Effector memory CD8-positive, alpha-beta T cell (primary cell): ENCODE data around the gene C10orf90.

Experiments used
- ATAC-seq: fragments of 150-1000 bp; cut with Tn5 transposase; replicated peaks from 2 replicates; pipeline ENCODE4 v1.10.0; 2021; ENCODE audit warnings: mild to moderate bottlenecking, moderate library complexity
- DNase-seq, 3 experiments: peaks; one replicate each; pipeline ENCODE4 v3.0.0; 2021
- H3K27ac Mint-ChIP-seq, 2 donors: one replicate each; pipeline ENCODE4 v1.8.0; 2022; ENCODE audit warnings: mild to moderate bottlenecking in 2 of 2, mixed read lengths in 2 of 2, moderate library complexity in 2 of 2
- H3K27me3 Mint-ChIP-seq, 2 donors: one replicate each; pipeline ENCODE4 v1.8.0; 2022; ENCODE audit warnings: mixed read lengths in 2 of 2
- H3K36me3 Mint-ChIP-seq: one replicate; pipeline ENCODE4 v1.8.0; 2022; ENCODE audit warnings: mild to moderate bottlenecking, moderate library complexity, mixed read lengths; ENCODE audit not compliant: insufficient read depth
- H3K4me1 Mint-ChIP-seq, 2 donors: one replicate each; pipeline ENCODE4 v1.8.0; 2022; ENCODE audit warnings: low read depth in 2 of 2, mixed read lengths in 2 of 2
- H3K4me3 Mint-ChIP-seq, 2 donors: one replicate each; pipeline ENCODE4 v1.8.0; 2022; ENCODE audit warnings: mild to moderate bottlenecking in 2 of 2, mixed read lengths in 2 of 2, moderate library complexity in 2 of 2
- H3K9me3 Mint-ChIP-seq, 2 donors: one replicate each; pipeline ENCODE4 v1.8.0; 2022; ENCODE audit warnings: mixed read lengths in 2 of 2

C10orf90 gene

DNA sequence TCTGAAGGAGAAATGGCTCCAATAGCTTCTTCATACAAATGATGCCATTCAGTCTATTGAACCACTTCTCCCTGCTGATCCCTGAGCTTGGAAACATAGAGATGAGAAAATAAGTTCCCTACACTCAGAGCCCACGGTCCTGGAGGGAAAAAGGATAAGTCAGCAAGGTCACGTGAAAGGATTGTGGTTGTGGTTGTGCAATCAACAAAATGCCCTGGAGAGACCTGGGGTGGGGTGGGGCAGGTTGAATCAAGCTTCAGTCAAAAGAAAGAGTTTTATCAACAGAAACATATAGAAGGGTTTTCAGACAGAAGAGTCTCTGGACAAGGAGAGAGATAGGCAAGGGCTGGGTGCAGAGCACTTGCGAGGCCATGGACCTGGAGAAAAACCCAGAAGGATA lies 30.1 kb downstream of the C10orf90 start:
- H3K27me3 Mint-ChIP-seq: no peaks in the 10 kb centered on the region
- no peak overlapping the region for H3K4me3 Mint-ChIP-seq
- H3K36me3 Mint-ChIP-seq: no peaks in the 10 kb centered on the region
- no peak overlapping the region for H3K27ac Mint-ChIP-seq
- ATAC-seq: no peak
- DNase-seq: no peak
- H3K4me1 Mint-ChIP-seq: peaks cover 0 to 8% of the 10 kb centered on the region in 2 donors
- H3K9me3 Mint-ChIP-seq: peaks cover 15 to 17% of the 10 kb centered on the region in 2 donors

DNA sequence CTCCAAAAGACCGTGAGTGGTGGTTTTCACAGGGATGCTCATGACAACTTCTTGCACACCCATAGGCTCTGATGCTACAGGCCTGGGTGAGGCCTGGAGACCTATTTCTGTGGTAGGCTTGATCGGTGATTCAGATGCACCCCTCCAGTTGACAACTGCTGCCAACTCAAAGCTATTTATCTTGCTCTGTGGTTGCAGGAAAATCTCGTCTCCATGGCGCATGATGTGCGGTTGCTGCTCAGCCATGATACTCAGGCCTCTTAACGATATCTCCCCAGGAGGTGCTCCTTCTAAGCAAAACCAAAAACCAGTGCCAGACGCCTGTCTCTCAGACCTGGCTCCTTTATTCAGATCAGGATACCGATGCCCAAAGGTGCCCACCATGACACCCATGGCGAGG lies 31.4 kb downstream of the C10orf90 start:
- H3K36me3 Mint-ChIP-seq: no peaks in the 10 kb centered on the region
- ATAC-seq: no peak
- no peak overlapping the region for H3K27ac Mint-ChIP-seq
- DNase-seq: no peak
- no peaks in the 10 kb centered on the region for H3K27me3 Mint-ChIP-seq
- H3K4me1 Mint-ChIP-seq: peaks cover 0 to 8% of the 10 kb centered on the region in 2 donors
- H3K9me3 Mint-ChIP-seq: peaks cover 15 to 16% of the 10 kb centered on the region in 2 donors
- H3K4me3 Mint-ChIP-seq: no peak overlapping the region

DNA sequence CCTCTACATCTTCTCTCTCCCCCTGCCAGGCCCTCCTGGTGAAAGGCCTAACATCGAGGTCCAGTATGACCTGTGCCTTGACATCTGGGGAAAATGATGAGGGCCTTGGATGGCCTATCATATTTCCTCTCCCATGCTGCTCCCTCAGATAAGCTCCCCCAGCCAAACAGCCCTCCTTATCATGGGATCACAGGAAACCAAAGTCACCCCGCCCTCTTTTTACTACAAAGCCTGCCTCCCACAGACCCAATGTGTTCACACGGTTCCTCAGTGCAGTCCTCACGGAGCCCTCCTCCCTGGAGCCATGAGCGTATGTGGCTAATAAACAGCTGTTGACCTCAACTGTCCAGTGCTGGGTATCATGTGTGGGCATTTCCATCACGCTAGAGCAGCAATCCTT lies 32.0 kb downstream of the C10orf90 start:
- H3K4me1 Mint-ChIP-seq: peaks cover 0 to 8% of the 10 kb centered on the region in 2 donors
- no peaks in the 10 kb centered on the region for H3K36me3 Mint-ChIP-seq
- peaks cover 15% of the 10 kb centered on the region in 2 donors for H3K9me3 Mint-ChIP-seq
- no peak overlapping the region for H3K27ac Mint-ChIP-seq
- DNase-seq: no peak
- H3K27me3 Mint-ChIP-seq: no peaks in the 10 kb centered on the region
- no peak overlapping the region for H3K4me3 Mint-ChIP-seq
- ATAC-seq: no peak

DNA sequence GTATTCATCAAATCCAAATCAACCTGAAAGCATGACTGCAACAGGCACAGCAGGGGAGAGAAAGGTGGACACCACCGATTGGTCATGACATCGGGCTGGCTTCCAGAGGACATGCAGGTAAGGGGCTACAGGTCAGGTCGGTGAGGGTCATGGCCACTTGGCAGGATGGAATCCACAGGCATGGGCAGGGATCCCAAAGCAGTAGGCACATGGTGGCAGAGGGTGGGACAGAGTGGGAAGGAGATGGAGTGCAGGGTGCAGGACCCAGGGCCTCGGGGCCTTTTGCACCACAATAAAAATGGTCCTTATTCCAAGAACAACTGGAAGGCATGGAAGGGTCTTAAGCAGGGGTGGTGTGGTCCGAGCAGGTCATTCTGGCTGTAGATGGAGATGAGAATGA lies 33.0 kb downstream of the C10orf90 start:
- peaks cover 0 to 8% of the 10 kb centered on the region in 2 donors for H3K4me1 Mint-ChIP-seq
- no peaks in the 10 kb centered on the region for H3K27me3 Mint-ChIP-seq

DNA sequence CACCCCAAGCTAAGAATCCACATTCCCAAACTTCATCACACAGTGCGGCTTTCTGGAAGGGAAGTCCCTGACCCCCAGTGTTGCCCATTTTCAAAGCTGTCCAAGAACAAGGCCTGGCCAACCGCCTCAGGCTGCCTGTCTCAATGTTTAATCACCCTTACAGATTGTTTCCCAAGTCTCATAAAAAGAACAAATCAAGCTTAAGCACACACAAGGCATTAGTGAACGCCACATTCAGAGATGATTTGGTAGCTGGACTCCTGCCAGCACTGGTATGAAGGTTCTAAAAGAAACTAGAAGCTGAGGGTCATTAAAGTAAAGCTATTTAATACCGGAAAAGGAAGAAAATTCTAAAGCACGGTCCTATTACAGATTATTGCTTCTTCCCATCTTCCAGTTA lies 35.6 kb downstream of the C10orf90 start:
- no peak for DNase-seq
- peaks cover 9 to 12% of the 10 kb centered on the region in 2 donors for H3K9me3 Mint-ChIP-seq
- H3K4me1 Mint-ChIP-seq: peaks cover 0 to 8% of the 10 kb centered on the region in 2 donors
- peaks cover 0 to 6% of the 10 kb centered on the region in 2 donors for H3K27me3 Mint-ChIP-seq
- no peak for ATAC-seq
- H3K27ac Mint-ChIP-seq: no peak overlapping the region
- H3K4me3 Mint-ChIP-seq: no peak overlapping the region
- H3K36me3 Mint-ChIP-seq: no peaks in the 10 kb centered on the region

More for the DNA sequence above, 33.0 kb downstream of the C10orf90 start:
- H3K36me3 Mint-ChIP-seq: no peaks in the 10 kb centered on the region
- ATAC-seq (no peak), DNase-seq (no peak)
- peaks cover 10% of the 10 kb centered on the region in 2 donors for H3K9me3 Mint-ChIP-seq
- H3K4me3 Mint-ChIP-seq: no peak overlapping the region
- H3K27ac Mint-ChIP-seq: no peak overlapping the region

DNA sequence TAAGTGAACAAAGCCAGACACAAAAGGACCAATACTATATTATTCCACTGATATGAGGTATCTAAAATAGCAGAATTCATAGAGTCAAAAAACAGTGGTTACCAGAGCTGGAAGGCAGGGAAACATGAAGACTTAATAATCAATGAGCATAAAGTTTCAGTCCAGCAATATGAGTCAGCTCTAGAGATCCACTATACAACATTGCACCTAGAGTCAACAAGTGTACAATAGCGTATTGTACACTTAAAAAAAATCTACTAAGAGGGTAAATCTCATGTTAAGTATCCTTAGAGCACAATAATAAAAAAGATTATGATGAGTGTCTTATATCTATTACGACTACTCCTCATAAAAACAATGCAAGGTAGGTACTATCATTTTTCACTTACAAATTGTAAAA lies 36.1 kb downstream of the C10orf90 start:
- no peak for DNase-seq
- Mint-ChIP-seq H3K9me3 (peaks cover 9 to 12% of the 10 kb centered on the region in 2 donors), H3K4me1 (peaks cover 0 to 8% of the 10 kb centered on the region in 2 donors), H3K4me3 (no peak overlapping the region), H3K36me3 (no peaks in the 10 kb centered on the region), H3K27me3 (peaks cover 0 to 6% of the 10 kb centered on the region in 2 donors), H3K27ac (no peak overlapping the region)
- ATAC-seq: no peak

DNA sequence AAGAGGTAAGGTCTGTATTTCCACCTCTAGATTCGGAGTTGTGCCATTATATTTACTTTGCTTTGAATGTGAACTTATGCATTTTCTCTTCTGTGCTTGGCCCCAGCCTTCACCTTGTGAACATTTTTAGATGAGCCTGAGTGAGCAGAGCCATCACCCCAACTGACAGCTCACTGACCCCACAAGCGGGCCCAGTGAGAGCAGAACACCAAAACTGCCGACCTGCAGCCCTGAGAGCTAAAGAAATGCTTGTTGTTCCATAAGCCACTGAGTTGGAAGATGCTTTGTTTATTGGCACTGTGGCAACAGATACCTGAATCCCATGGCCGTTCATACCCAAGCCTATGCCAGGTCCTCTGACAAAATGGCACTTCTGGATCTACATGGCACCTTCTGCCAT lies 37.8 kb downstream of the C10orf90 start:
- Mint-ChIP-seq H3K9me3 (peaks cover 0 to 8% of the 10 kb centered on the region in 2 donors), H3K27me3 (peaks cover 0 to 6% of the 10 kb centered on the region in 2 donors), H3K27ac (no peak overlapping the region), H3K4me1 (peaks cover 0 to 1% of the 10 kb centered on the region in 2 donors), H3K36me3 (no peaks in the 10 kb centered on the region), H3K4me3 (no peak overlapping the region)
- DNase-seq: no peak
- no peak for ATAC-seq

DNA sequence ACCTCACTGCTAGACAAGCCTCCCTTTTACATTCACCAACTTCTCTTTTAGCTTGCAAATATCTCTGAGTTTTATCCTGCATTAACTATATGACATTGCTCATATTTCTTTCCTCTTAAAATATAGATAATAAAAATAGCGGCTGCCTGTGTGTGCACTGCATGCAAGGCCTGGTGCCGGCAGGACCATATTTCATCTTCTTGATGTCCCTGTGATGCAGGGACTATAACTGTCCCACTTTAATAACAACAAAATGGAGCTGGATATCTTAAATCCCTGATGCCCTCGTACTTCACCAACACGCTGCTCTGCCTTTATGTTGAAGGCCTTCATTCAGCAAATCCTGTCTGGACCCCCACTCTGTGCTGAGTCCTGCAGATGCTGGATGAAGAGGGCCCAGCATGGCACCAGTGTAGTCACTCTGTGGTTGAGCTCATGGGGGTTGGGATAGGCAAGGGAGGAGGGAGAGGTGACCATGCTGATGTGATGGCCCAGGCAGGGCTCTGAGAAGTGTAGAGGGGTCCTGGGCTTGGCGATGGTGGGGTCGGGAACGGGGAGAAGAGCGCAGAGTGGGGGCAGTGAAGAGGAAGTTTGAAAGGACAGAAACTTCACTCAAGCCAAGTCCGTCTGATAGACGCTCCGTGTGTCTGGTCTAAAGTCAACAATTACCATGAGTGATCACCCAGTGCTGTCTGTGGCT lies 40.4 kb downstream of the C10orf90 start:
- ATAC-seq: no peak
- no peak overlapping the region for H3K27ac Mint-ChIP-seq
- no peaks in the 10 kb centered on the region for H3K36me3 Mint-ChIP-seq
- DNase-seq: no peak
- H3K4me1 Mint-ChIP-seq: no peaks in the 10 kb centered on the region
- H3K4me3 Mint-ChIP-seq: no peak overlapping the region
- H3K9me3 Mint-ChIP-seq: peaks cover 0 to 6% of the 10 kb centered on the region in 2 donors
- peaks cover 0 to 6% of the 10 kb centered on the region in 2 donors for H3K27me3 Mint-ChIP-seq

DNA sequence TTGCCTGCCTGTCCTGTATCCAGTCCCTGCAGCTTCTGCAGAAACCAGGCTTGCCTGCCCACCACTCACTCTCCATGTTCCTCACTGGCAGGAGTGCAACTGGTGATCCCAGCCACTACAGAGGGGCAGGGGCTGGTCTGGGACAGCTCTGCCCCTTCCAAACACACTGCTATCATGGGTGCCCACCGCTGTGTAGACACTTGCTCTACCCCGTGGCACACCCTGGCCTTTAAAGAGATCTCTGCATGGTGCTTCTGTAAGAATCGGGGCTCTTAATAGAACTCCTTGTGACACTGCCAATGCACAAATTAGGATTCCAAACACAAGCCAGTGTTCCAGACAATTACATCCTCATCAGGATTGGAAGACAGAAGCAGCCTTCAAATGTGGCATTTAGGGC lies 41.7 kb downstream of the C10orf90 start:
- no peak overlapping the region for H3K4me3 Mint-ChIP-seq
- no peak for ATAC-seq
- no peak overlapping the region for H3K27ac Mint-ChIP-seq
- H3K4me1 Mint-ChIP-seq: no peaks in the 10 kb centered on the region
- no peaks in the 10 kb centered on the region for H3K36me3 Mint-ChIP-seq
- peaks cover 0 to 6% of the 10 kb centered on the region in 2 donors for H3K9me3 Mint-ChIP-seq
- H3K27me3 Mint-ChIP-seq: peaks cover 0 to 6% of the 10 kb centered on the region in 2 donors
- DNase-seq: no peak

DNA sequence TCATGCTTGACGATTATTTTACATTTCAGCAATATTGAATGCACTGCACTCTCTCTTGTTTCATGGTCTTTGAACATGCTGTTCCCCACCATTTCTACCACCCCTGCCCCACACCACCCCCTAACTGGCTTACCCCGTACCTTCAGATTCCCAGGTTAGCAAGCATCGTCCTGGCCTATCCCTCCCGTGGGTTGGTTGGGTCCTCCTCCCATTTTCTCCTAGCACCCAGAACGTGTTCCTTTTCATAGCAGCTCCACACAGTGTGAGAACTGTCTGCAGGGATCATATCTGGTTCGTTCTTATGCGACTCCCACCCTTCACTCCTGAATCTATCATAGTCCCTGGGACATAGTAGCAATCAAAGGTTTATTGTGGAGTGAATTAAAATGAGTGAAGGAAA lies 48.6 kb downstream of the C10orf90 start:
- H3K27me3 Mint-ChIP-seq: no peaks in the 10 kb centered on the region
- no peak overlapping the region for H3K4me3 Mint-ChIP-seq
- H3K27ac Mint-ChIP-seq: no peak overlapping the region
- no peak for DNase-seq
- ATAC-seq: no peak
- no peaks in the 10 kb centered on the region for H3K4me1 Mint-ChIP-seq
- no peaks in the 10 kb centered on the region for H3K36me3 Mint-ChIP-seq
- no peaks in the 10 kb centered on the region for H3K9me3 Mint-ChIP-seq

DNA sequence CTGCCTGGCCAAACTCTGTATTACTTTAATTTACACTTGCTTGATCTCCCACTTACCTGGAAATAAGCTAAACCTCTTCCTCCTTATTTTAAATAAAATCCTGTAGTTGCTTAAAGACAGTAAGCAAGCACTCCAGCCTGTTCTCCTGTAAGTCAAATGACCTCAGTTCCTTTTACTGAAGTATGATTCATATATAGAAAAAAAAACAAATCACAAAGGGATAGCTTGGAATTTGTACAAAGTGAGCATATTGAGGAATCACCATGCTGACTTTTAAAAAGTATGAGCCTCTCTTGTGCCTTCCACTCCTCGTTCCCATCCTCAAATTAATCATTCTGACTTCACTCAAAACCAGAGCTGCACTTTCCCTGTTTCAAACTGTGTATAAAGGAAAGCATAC lies 52.0 kb downstream of the C10orf90 start:
- ATAC-seq: no peak
- H3K4me3 Mint-ChIP-seq: no peak overlapping the region
- no peaks in the 10 kb centered on the region for H3K36me3 Mint-ChIP-seq
- no peaks in the 10 kb centered on the region for H3K9me3 Mint-ChIP-seq
- H3K27ac Mint-ChIP-seq: no peak overlapping the region
- no peaks in the 10 kb centered on the region for H3K27me3 Mint-ChIP-seq
- H3K4me1 Mint-ChIP-seq: no peaks in the 10 kb centered on the region
- no peak for DNase-seq

DNA sequence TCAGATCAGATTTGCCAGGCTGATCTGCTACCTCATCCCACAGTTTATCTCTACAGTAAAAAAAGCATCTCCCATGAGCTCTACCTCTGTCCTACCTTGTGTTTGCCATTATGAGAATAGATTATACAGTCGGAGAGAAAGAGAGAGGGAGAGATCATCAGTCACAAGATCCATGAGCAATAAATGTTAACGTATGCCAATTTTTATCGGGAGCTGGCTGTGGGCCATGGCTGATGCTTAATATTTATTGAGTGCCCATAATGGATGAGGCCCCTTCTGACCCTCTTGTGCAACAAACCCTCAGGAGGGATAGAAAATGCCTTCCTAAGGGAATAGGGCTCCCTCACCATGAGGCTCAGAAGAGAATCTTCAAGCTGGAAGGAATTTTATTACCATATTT lies 52.8 kb downstream of the C10orf90 start:
- ATAC-seq (no peak), DNase-seq (no peak)
- H3K4me1 Mint-ChIP-seq: no peaks in the 10 kb centered on the region
- no peaks in the 10 kb centered on the region for H3K36me3 Mint-ChIP-seq
- H3K4me3 Mint-ChIP-seq: no peak overlapping the region
- no peaks in the 10 kb centered on the region for H3K9me3 Mint-ChIP-seq
- no peaks in the 10 kb centered on the region for H3K27me3 Mint-ChIP-seq
- no peak overlapping the region for H3K27ac Mint-ChIP-seq

DNA sequence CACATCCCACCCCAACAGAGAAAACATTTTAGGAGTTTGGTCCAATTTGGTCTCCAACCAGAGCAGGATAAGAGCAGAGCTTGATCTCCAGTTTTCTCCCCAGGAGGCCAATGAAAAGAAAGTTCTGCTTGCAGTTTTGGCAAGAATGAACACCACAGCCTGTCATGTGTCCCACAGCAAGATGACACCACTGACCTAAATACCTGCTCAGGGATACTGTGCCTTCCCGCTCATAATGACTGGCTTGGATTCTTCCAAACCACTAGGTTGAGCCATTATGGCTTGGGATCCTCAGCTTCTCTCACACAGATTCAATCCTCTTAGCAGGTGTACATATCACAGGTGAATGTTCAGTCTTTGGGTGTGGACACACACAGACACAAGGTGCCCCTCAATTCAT lies 53.3 kb downstream of the C10orf90 start:
- Mint-ChIP-seq H3K36me3 (no peaks in the 10 kb centered on the region), H3K27ac (no peak overlapping the region), H3K9me3 (no peaks in the 10 kb centered on the region), H3K4me1 (no peaks in the 10 kb centered on the region), H3K4me3 (no peak overlapping the region), H3K27me3 (no peaks in the 10 kb centered on the region)
- ATAC-seq: no peak
- DNase-seq: no peak

DNA sequence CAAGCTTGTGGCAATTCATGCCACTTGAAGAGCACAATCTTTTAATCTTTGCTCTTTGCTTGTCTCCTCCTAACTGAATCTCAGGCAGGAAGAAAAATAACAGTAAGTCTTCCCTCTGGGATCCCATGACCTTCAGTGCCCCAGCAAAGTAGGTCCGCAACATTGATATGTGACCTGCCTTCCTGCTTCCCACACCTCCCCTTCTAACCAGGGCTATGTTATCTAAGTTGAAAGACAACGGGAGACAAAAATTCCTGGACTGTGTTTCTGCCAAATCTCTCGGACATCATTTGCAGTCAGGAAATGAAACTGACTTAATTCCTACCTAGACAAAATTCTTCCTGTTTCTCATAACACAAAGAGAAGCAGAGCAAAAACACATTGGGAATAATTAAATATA lies 53.8 kb downstream of the C10orf90 start:
- Mint-ChIP-seq H3K9me3 (no peaks in the 10 kb centered on the region), H3K36me3 (no peaks in the 10 kb centered on the region), H3K4me3 (no peak overlapping the region), H3K4me1 (no peaks in the 10 kb centered on the region), H3K27me3 (no peaks in the 10 kb centered on the region), H3K27ac (no peak overlapping the region)
- ATAC-seq (no peak), DNase-seq (no peak)
